ENCODE measurements around the gene AFAP1.

Gene AFAP1

DNA sequence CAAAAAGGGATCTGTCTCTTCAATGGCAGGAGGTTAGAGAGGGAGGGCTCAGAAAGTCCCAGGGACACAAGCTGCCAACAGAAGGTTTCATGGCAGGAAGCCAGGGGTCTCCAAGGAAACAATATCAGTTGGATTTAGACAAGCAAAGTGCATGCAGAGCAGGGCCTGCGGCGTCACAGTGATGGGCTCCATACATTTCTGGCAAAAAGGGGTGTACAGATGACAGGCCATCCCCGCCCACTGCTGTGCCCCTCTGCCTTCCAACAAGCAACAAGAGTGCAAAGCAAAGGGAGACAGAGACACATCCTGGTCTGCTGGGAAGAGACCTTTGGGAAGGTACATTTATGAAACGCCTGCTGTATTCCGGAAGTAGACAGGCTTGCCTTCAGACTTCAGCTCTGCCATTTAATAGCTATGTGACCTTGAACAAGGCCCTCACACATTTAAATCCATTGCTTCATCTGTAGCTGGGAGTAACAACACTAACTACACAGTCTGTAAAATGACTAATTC, 121.2 kb downstream of the AFAP1 start:
- no peak for DNase-seq

DNA sequence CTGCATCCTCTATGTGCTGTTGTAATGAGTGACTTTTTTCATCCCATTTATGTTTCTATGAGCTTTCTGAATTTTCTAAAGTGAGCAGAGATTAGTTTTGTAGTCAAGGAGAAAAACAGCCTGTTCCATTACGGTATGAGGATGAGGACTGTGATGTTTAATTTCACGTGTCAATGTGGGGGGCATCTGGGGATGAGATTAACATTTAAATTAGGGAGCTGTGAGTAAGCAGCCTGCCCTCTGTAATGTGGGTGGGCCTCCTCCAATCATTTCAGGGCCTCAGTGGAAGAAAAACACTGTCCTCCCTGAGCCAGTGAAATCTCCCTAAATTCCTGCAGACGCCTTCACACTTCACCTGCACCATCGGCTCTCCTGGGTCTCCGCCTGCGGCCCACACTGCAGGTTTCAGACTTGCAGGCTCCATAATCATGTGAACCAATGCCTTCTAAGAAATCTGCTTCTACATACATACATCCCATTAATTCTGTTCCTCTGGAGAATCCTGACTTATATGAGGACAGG, 121.7 kb downstream of the AFAP1 start:
- no peak for DNase-seq

DNA sequence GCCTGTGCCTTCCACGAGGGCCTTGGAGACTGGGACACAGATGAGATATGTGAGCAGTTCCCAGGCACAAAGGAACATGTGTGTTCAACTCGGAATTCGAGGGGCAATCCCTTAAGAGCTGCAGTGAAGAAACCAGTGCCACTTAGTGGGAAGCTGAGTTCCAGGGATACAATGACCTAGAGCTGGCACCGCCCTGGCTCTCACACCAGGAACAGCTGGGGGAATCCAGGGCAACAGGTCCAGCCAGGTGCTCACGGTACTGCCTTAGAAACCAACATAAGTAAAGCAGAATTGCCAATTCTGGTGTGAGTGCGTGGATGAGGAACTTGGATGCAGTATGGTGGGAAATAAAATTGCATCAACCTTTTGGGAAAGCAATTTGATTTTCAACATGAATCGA, 122.9 kb downstream of the AFAP1 start:
- no peak for DNase-seq

DNA sequence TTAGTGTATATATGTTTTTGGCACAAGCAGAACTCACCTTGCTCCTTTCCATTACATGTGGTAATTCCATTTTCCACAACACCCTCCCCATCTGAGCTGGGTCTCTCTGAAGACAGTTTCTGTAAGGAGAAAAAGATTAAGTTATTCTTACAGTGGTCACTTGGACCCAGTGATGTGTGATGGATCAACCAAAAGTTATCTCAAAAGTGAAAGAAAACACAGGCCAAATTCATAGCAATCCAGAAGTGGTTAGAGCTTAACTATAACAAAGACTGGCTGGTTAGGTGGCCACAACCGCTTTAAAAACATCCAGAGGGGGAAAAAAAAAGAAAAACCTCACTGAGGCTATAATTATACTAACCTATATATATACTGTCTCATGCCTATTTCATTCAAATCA, 123.7 kb downstream of the AFAP1 start:
- no peak for DNase-seq

DNA sequence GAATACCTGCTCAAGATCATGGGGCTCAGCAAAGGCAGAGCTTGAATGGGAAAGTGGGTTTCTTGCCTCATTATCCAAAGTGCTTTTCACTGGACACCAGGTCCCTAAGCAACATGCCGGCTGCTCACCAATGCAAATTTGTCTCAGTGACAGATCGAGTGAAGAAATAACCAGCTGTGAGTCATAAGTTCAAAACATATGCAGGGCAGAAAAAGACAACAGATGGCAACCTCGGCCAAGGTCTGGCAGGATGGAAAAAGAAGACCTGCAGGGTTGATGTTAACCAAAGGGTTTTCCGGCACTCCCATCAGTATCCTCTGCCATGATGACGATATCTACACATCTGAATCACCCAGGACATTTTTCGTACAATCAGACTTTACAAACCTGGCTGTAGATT, 124.1 kb downstream of the AFAP1 start:
- DNase-seq: no peak

DNA sequence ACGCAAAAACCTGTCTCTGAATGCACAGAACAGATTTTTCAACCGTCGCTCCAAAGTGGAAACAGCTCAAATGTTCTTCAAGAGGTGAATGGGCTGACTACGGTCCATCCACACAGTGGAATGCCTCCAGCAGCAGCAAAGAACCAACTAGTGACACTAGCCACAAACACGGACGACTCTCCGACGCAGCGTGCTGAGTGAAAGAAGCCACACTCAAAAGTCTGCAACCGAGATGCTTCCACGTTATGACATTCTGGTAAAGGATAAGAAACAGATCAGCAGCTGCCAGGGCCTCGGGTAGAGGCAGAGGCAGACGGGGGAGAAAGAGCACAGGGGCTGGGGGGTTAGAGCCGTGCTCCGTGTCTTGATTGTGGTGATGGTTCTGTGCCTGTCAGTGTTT, 125.2 kb downstream of the AFAP1 start:
- DNase-seq: no peak

DNA sequence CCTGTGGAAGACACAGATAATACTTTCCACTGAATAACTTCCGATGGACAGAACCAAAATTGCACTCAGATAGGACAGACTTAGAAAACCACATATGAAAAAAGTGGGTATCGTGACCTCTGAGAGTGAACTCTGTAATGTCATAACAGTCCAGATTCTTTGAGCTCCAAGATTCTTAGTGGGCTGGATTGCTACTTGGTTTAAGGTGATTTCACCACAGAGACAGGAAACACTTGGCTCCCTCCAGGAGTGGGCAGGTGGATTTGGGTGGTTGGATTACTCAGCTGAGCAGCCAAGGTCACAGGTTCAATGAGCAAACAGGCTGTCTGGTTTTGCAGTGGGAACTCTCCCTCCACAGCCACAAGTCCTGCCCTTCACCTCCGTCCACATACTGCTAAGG, 126.0 kb downstream of the AFAP1 start:
- no peak for DNase-seq

DNA sequence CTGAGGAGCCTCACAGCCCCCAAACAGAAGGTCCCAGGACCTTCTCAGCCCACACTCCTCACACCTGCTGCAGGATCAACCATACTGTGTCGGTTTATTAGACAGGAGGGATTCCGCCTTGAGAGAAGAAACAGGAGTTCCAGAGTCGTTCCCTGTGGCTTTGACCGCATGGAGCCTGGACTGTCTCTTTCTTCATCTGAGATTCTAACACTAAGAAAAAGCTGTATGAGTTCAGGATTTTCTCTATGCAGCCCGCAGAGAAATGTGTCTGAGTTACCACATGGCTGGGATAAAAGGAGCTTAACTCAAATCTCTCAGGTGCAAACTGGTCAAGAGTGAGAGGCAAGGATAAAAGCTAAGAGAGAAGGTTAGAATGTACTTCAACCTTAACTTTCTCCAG, 126.7 kb downstream of the AFAP1 start:
- DNase-seq: no peak

DNA sequence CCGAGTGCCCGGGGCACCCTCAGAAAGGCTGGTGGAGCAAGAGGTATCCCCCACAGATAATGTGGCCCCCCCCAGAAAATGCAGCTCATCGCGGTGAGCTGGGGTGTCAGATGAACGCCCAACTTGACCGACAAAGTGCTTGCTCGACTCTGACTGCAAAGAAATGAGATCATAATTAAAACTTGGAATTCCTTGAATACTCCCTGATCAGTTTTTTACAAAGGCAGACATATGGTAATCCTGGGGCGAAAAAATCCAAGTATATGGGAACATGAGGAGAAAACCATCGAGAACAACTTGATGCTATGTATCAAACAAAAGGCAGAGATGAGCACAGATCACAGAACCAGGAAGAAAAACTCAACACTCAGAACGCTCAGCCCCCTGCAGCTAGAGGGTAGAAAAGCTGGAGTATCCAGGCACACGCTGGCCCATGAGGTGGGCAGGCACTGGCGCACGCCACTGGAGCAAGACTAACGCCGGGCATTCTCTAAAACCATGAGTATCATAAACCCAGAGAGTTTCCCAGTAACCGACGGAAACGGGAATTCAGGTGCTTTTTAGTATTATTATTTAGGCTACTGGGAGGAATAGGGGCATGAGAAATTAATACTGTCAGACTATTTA, 127.3 kb downstream of the AFAP1 start:
- DNase-seq: no peak

DNA sequence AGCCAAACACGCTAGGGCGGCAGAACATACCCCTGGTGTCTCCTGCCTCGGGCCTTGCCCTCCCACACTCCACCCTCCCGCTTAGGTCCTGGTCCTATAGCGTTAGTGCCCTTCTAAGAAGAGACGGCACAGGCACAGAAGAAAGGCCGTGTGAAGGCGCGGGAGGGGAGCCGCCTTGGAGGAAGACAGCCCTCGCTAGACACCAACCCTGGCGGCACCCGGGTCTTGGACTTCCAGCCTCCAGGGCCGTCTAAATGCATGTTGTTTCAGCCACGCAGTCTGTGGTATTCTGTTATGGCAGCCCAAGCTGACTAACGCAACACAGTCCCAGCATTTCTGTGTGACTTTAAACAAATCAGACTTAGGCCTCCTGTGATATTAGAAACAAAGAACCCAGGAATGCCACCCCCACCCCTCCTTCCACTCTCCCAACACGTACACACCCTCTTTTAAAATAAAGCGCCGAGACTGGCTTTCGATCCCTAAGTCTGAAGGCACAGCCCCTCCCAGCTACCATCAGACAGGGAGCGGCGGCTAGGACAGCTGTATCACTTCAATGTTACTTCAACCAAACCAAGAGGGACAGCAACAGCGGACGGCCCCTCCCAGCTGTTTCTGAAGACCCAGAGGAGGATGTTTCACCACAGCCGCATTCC, 128.0 kb downstream of the AFAP1 start:
- DNase-seq: no peak

DNA sequence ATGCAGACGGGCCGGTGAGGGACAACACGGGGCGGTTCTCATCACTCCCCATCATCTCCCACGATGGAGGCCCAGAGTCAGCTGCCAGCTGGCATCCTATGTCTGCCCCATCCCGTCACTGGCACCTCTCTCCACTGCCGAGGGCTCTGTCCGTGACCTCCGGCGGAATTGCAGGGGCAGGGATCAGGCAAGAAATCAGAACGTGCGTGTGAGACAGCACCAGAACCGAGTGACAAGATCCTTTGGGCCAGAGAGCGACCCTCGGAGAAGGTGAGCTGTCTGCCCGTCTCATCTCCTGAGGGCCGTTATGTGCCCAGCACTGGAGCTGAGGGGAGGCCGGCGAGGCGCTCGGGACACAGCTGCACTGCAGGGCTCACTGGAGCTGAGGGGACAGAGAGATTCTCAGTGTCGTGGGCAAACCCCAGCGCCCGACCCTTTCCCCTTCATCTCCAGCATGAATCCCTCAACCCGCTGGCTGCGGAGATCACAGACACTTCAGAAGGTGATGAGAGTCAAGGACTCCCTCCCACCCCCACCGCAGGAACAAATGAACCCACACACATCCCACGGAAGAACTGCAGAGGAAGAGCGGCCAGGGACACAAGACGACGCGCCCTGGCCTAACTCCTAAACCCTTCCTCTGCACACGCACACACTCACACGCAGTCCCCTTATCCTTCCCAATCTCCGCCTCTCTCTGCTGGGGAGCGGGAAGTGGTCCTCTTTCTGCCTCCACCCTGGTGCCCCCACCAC, 128.7 kb downstream of the AFAP1 start:
- DNase-seq: no peak

DNA sequence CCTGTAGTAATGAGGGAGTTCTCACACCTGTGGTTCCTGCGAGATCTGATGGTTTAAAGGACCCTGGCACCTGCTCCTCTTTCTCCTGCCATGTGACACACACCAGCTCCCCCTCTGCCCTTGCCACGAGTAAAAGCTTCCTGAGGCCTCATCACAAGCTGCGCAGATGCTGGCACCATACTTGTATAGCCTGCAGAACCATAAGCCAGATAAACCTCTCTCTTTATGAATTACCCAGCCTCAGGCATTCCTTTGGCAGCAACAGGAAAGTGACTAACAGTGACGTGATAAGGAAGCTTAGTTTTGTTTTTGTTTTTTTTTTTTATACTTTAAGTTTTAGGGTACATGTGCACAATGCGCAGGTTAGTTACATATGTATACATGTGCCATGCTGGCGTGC, 130.9 kb downstream of the AFAP1 start:
- DNase-seq: no peak

DNA sequence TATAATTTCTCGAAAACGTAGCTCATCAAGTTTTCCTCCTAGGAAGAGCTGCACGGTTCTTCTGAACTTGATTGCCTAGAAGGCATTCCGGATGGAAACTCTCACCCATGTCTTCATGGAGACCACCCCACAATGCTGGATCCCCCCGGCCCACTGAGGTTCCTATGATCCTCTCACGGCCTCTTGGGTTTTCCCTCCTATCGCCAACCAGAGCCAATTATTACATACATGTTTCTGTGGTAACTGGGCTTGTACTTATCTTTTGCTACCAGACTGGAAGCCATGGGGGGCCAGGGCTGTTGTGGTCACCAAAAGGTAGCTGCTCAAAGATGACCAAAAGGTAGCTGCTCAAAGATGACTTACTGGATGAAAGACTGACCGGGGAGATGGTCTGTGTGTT, 131.5 kb downstream of the AFAP1 start:
- no peak for DNase-seq

DNA sequence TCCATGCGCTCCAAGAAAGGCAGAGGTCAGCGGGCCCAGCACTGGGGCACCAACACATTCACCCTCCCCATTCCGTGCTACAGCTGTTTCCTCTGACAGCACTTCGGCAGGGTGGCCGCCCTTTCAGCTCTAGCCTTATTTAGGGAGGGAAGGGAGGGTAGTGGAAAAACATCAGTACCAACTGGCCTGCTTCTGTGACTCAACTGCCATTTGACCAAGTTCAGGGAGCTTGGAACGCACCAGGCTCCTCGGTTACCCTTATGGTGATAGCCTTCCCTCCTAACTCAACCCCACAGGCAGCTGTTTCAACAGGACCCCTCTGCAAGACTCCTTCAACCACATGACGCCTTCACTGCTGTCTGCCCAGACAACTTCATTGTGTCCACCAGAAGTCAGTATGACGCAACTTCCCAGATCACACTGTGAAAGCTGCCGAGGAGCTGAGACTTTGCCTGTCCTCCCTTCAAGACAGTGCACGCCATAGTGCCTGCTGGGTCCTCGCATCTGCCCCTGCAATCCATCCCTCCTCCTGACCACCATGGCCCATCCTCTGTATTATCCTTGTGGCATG, 132.2 kb downstream of the AFAP1 start:
- DNase-seq: no peak

DNA sequence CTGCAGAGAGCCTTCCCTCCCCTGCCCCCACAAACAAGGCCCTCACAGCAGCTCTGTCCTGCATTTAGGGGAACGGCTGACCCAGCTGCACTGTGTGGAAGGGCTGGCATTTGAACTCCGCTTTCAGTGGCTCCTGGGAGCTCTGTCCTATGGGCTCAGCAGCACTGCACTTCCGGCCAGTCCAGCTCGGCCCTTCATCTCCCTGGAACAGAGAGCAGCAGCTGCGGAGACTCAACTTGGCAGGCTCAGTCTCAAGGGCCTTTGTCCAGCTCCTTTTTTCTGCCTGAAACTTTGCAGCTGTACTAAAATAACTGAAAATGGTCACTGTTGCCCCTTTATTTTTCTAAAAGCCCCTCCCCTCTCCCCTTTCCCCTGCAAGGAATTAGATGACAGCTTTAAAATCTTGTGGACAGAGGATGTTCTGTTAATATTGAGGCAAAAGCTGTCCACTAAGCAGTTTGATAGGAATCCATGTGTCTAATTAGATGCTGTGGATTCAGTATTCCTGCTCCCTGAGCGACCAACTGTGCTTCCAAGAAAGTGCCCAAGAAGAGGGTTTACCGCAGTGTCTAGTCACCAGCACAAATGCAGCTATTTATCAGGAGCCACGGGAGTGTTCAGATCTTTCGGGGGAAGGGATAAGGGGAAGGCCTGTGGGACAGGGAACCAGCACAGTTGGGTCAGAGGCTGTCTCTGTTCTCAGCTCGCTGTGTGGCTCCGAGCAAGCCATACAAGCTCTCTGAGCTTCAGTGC, 133.1 kb downstream of the AFAP1 start:
- no peak for DNase-seq

DNA sequence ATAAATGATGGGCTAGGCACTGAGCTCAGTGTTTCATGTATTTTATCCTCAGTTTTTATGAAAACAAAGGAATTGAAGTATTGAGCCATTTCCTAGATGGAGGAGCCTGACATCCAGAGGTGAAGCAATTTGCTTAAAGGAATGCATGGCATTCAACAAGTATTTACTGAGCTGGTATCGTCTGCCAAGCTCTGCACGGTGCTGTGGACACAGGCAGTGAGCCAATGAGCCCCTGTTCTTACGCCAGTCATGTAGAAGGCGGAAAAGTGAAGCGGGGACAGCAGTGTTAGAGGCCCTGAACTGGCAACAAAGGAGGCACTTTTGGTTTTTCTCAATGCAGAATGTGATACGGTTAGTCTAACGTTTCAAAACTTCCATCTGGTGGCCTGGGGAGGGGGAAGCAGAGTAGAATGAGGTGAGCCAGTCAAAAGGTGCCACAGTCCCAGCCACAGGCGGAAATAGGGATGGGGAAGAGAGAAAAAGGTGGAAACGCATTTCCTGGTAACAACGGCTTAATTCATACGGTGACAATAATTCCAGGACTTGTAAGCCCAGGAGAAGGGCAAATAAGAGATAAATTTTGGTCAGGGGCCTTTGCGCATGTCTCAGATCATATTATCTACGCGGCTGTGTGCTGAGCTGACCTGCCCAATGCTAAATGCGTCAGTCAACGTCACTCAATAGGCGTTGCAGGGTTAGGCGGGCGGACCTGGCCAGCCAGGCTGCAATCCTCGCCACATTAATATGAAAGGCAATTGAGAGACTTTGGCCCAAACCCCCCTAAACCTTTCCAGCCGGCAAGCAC, 133.9 kb downstream of the AFAP1 start:
- DNase-seq: no peak

DNA sequence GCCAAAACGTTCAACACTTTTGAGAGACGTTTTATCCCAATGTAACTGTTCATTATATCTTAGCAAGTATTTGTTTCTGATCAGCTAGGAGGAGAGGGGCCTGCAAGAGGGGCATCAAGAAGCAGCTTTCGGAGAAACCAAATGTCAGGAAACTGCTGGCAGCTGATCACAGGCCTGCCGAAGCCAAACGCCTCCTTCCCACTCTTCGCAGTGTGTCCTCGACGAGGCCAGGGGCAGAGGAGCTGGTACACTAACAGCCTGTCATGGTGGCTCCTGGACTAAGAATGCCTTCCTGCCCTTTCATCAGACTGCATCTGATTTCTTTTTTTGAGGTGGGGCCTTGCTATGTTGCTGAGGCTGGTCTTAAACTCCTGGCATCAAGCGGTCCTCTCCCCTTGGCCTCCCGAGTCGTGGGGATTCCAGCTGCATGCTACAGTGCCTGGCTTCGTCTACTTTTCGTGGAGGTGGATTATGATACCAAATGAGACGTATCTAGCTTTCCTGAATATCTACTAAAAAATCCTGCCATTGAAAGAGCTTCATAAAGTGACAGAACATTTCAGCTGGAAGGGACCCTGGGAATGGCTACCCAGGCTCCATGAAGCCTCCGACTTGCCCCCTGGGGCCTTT, 134.8 kb downstream of the AFAP1 start:
- DNase-seq: no peak

DNA sequence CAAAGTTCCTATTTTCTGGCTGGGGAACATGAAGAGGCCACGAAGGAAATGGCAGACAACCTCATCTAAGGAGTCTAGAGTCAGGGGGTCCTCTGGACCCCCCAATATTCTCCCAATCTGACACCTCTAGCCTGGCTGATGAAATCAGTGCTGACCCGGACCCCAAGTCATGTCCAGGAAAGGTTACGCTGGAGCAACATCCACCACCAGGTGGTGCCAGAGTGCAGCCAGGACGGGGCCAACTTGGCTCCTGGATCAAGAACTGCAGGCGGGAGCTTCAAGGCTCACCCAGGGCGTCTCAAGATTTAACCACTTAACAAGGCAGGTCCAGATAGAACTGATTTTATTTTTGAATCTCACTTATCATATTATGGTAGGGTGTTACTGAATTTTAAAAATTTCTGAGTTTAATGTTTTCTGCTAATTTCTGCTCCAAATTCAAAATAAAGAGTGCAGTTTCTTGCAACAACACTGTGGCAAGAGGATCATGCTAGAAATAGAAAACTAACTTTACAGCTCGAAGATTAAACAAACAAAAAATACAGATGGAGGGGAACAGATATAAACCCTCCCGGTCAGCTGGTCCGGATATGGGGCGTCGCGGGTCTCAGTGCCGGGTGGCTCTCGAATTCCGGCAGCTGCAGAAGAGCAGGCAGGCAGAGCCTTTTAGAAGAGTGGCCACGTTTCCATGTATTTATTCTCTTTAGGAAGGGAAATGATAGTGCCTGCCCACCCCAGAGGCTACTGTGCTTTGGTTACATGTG, 135.5 kb downstream of the AFAP1 start:
- DNase-seq: peak; percentile 81 to 87

DNA sequence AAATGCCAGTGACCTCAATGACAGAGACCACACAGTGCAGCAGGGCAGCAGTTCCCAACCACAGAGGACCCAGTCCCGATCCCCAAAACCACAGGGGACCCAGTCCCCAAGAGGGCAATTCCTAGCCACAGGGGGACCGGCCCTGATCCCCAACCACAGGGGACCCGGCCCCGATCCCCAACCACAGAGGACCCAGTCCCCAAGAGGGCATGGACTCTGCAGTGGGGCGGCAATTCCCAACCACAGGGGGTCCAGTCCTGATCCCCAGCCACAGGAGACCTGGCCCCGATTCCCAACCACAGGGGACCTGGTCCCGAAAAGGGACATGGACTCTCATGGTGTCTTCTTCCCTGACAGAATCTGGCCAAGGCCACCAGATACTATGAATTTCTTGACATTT, 136.3 kb downstream of the AFAP1 start:
- no peak for DNase-seq

DNA sequence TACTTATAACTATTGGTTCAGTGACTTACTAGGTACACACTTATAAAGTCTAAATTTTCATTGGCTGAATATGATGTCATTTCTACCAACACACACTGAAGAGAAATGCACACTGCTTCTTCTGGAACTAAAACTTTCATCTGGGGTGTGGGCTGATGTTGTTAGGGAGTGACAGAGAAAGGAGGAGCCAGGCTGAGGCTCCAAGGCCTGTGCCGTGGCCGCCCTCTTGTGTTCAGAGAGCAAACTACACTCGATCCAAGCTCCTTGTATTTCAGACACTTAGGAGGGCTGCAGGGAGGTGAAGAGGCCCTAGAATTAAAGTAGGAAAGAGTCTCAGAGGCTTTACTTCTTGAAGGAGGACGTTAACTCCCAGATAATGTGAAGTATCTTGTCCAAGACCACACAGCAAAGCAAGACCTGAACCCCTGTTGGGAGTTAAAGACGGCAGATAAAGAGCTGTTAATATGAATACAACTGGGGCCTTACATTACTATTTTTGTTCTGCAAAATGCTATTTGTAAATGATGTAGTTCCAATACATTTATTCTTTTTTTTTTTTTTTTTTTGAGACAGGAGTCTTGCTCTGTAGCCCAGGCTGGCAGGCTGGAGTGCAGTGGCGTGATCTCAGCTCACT, 137.5 kb downstream of the AFAP1 start:
- DNase-seq: peak; percentile 75 to 87
